ENCODE measurements around the gene PCSK9. TPM values are rescaled to one million over a fixed set of nuclear protein-coding genes. Genes with fewer than 3 reads are reported as not detected.

PCSK9 gene
- total and polyA plus RNA-seq, 2 of the 13 experiments (the other 11 are each of a cell fraction or from before 2014, with no cell fraction given) = 33.3 to 80.5 TPM

- TF ChIP-seq ZNF136 (CRISPR knock-in tag; IDR thresholded peaks at IDR 0.05; ENCODE audit: low read depth) (0 out of 2 replicates have a peak, but pooled peaks have one; percentile 64), HMG20B (CRISPR knock-in tag; conservative IDR thresholded peaks at IDR 0.05) (no peak), ERF (CRISPR knock-in tag; IDR thresholded peaks at IDR 0.05) (peak; percentile 73; the same call in 1 of the 2 replicates), CEBPG (CRISPR knock-in tag; IDR thresholded peaks at IDR 0.05) (0 out of 2 replicates have a peak, but pooled peaks have one; percentile 19), MYC (CRISPR knock-in tag; IDR thresholded peaks at IDR 0.05; ENCODE audit: borderline replicate concordance) (peak; percentile 43; the same call in 1 of the 2 replicates), ZKSCAN5 (CRISPR knock-in tag; IDR thresholded peaks at IDR 0.05) (0 out of 2 replicates have a peak, but pooled peaks have one; percentile 27), ZSCAN25 (CRISPR knock-in tag; IDR thresholded peaks at IDR 0.05) (0 out of 2 replicates have a peak, but pooled peaks have one; percentile 33), ZMYM3 (CRISPR knock-in tag; IDR thresholded peaks at IDR 0.05) (peak; percentile 96), WIZ (CRISPR knock-in tag; IDR thresholded peaks at IDR 0.05) (no peak), ARNT2 (CRISPR knock-in tag; IDR thresholded peaks at IDR 0.05; ENCODE audit: low read depth) (no peak), ZNF331 (CRISPR knock-in tag; IDR thresholded peaks at IDR 0.05) (peak; percentile 55; the same call in 1 of the 2 replicates), ZFAT (CRISPR knock-in tag; conservative IDR thresholded peaks at IDR 0.05) (no peak), HNRNPUL1 (IDR thresholded peaks at IDR 0.05; ENCODE audit: low read depth, low read length) (no peak), SIX1 (CRISPR knock-in tag; IDR thresholded peaks at IDR 0.05; ENCODE audit: borderline replicate concordance) (0 out of 2 replicates have a peak, but pooled peaks have one; percentile 22), RXRB (CRISPR knock-in tag; IDR thresholded peaks at IDR 0.05; ENCODE audit: borderline replicate concordance) (no peak), THRA (CRISPR knock-in tag; IDR thresholded peaks at IDR 0.05; ENCODE audit: borderline replicate concordance) (no peak), KDM3A (CRISPR knock-in tag; IDR thresholded peaks at IDR 0.05; ENCODE audit: low read depth) (peak; percentile 62; the same call in 1 of the 2 replicates), ZNF773 (CRISPR knock-in tag; IDR thresholded peaks at IDR 0.05; ENCODE audit: borderline replicate concordance) (no peak), SMAD3 (CRISPR knock-in tag; IDR thresholded peaks at IDR 0.05) (no peak), PLRG1 (conservative IDR thresholded peaks at IDR 0.05) (no peak)
- TF ChIP-seq, protein P1, sequence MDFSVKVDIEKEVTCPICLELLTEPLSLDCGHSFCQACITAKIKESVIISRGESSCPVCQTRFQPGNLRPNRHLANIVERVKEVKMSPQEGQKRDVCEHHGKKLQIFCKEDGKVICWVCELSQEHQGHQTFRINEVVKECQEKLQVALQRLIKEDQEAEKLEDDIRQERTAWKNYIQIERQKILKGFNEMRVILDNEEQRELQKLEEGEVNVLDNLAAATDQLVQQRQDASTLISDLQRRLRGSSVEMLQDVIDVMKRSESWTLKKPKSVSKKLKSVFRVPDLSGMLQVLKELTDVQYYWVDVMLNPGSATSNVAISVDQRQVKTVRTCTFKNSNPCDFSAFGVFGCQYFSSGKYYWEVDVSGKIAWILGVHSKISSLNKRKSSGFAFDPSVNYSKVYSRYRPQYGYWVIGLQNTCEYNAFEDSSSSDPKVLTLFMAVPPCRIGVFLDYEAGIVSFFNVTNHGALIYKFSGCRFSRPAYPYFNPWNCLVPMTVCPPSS (IDR thresholded peaks at IDR 0.05) = no peak
- TF ChIP-seq, protein P2, sequence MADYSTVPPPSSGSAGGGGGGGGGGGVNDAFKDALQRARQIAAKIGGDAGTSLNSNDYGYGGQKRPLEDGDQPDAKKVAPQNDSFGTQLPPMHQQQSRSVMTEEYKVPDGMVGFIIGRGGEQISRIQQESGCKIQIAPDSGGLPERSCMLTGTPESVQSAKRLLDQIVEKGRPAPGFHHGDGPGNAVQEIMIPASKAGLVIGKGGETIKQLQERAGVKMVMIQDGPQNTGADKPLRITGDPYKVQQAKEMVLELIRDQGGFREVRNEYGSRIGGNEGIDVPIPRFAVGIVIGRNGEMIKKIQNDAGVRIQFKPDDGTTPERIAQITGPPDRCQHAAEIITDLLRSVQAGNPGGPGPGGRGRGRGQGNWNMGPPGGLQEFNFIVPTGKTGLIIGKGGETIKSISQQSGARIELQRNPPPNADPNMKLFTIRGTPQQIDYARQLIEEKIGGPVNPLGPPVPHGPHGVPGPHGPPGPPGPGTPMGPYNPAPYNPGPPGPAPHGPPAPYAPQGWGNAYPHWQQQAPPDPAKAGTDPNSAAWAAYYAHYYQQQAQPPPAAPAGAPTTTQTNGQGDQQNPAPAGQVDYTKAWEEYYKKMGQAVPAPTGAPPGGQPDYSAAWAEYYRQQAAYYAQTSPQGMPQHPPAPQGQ (CRISPR knock-in tag; IDR thresholded peaks at IDR 0.05; ENCODE audit: borderline replicate concordance) = no peak
- TF ChIP-seq, protein P3, sequence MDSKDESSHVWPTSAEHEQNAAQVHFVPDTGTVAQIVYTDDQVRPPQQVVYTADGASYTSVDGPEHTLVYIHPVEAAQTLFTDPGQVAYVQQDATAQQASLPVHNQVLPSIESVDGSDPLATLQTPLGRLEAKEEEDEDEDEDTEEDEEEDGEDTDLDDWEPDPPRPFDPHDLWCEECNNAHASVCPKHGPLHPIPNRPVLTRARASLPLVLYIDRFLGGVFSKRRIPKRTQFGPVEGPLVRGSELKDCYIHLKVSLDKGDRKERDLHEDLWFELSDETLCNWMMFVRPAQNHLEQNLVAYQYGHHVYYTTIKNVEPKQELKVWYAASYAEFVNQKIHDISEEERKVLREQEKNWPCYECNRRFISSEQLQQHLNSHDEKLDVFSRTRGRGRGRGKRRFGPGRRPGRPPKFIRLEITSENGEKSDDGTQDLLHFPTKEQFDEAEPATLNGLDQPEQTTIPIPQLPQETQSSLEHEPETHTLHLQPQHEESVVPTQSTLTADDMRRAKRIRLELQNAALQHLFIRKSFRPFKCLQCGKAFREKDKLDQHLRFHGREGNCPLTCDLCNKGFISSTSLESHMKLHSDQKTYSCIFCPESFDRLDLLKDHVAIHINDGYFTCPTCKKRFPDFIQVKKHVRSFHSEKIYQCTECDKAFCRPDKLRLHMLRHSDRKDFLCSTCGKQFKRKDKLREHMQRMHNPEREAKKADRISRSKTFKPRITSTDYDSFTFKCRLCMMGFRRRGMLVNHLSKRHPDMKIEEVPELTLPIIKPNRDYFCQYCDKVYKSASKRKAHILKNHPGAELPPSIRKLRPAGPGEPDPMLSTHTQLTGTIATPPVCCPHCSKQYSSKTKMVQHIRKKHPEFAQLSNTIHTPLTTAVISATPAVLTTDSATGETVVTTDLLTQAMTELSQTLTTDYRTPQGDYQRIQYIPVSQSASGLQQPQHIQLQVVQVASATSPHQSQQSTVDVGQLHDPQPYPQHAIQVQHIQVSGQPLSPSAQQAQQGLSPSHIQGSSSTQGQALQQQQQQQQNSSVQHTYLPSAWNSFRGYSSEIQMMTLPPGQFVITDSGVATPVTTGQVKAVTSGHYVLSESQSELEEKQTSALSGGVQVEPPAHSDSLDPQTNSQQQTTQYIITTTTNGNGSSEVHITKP (CRISPR knock-in tag; IDR thresholded peaks at IDR 0.05; ENCODE audit: low read depth) = no peak
These were observed 17.3 kb upstream of the PCSK9 start (continued) for GRCh38 chr1:55021942-55022546.
